HEK293 (cell line): ENCODE results near the gene DNAJC17.

Source experiments
- CTCF ChIP-seq: fragments of 450-650 bp; formaldehyde crosslinking; IDR thresholded peaks from 2 replicates; pipeline ENCODE4 v1.5.1; 2016; ENCODE audit warnings: missing biosample characterization, missing genetic modification characterization
- HOXA7 ChIP-seq: sonication (generic); formaldehyde crosslinking; IDR thresholded peaks from 2 replicates; pipeline ENCODE4 v1.8.1; 2022; ENCODE audit warnings: missing genetic modification reagents, borderline replicate concordance
- IKZF3 ChIP-seq: fragments of 450-650 bp; IDR thresholded peaks from 2 replicates; pipeline ENCODE4 v1.5.0; 2018; ENCODE audit warnings: missing biosample characterization, mild to moderate bottlenecking, missing genetic modification characterization, moderate library complexity
- OSR2 ChIP-seq: fragments of 450-650 bp; formaldehyde crosslinking; IDR thresholded peaks from 2 replicates; pipeline ENCODE4 v1.5.1; 2016; ENCODE audit warnings: missing biosample characterization, missing genetic modification characterization
- OVOL3 ChIP-seq: fragments of 450-650 bp; formaldehyde crosslinking; IDR thresholded peaks from 2 replicates; pipeline ENCODE4 v1.5.1; 2016; ENCODE audit warnings: missing biosample characterization, missing genetic modification characterization
- SALL2 ChIP-seq: fragments of 450-650 bp; formaldehyde crosslinking; IDR thresholded peaks from 2 replicates; pipeline ENCODE4 v1.5.0; 2017; ENCODE audit warnings: missing biosample characterization, mild to moderate bottlenecking, missing genetic modification characterization, borderline replicate concordance
- SCRT1 ChIP-seq: fragments of 450-650 bp; formaldehyde crosslinking; IDR thresholded peaks from 2 replicates; pipeline ENCODE4 v1.5.1; 2016; ENCODE audit warnings: missing biosample characterization, missing genetic modification characterization, borderline replicate concordance
- SETDB1 ChIP-seq: IDR thresholded peaks from one replicate; pipeline ENCODE4 v1.6.1; 2017; ENCODE audit warnings: mild to moderate bottlenecking, low read length, moderate library complexity, mixed read lengths; ENCODE audit not compliant: insufficient read length
- SP2 ChIP-seq: fragments of 450-650 bp; formaldehyde crosslinking; IDR thresholded peaks from 2 replicates; pipeline ENCODE4 v1.5.1; 2016; ENCODE audit warnings: missing biosample characterization, missing genetic modification characterization
- ZBTB26 ChIP-seq: fragments of 450-650 bp; formaldehyde crosslinking; optimal IDR thresholded peaks from 2 replicates; pipeline ENCODE3; 2016; ENCODE audit warnings: missing biosample characterization, mild to moderate bottlenecking, missing genetic modification characterization
- ZBTB8A ChIP-seq: fragments of 450-650 bp; formaldehyde crosslinking; IDR thresholded peaks from 2 replicates; pipeline ENCODE4 v1.5.1; 2016; ENCODE audit warnings: missing biosample characterization, missing genetic modification characterization
- ZFP41 ChIP-seq: fragments of 450-650 bp; formaldehyde crosslinking; IDR thresholded peaks from 2 replicates; pipeline ENCODE4 v1.5.1; 2016; ENCODE audit warnings: missing biosample characterization, missing genetic modification characterization, borderline replicate concordance
- ZNF121 ChIP-seq: fragments of 450-650 bp; formaldehyde crosslinking; IDR thresholded peaks from 2 replicates; pipeline ENCODE4 v1.5.1; 2016; ENCODE audit warnings: missing biosample characterization, missing genetic modification characterization
- ZNF132 ChIP-seq: fragments of 450-650 bp; formaldehyde crosslinking; IDR thresholded peaks from 2 replicates; pipeline ENCODE4 v1.5.1; 2017; ENCODE audit warnings: missing biosample characterization, missing genetic modification characterization, borderline replicate concordance
- ZNF175 ChIP-seq: fragments of 450-650 bp; formaldehyde crosslinking; IDR thresholded peaks from 2 replicates; pipeline ENCODE4 v1.5.1; 2016; ENCODE audit warnings: missing biosample characterization, missing genetic modification characterization
- ZNF211 ChIP-seq: fragments of 450-650 bp; formaldehyde crosslinking; IDR thresholded peaks from 2 replicates; pipeline ENCODE4 v1.5.1; 2016; ENCODE audit warnings: low read depth, missing biosample characterization, missing genetic modification characterization
- ZNF24 ChIP-seq: fragments of 450-650 bp; formaldehyde crosslinking; IDR thresholded peaks from 2 replicates; pipeline ENCODE4 v1.5.1; 2016; ENCODE audit warnings: missing biosample characterization, missing genetic modification characterization
- ZNF274 ChIP-seq, 2 experiments: fragments of 200-500 bp in 1 of 2; fragments of 450-650 bp in 1 of 2; sonication (Bioruptor generic) in 1 of 2; formaldehyde crosslinking in 1 of 2; IDR thresholded peaks; 2 replicates each; pipeline versions ENCODE4 v1.5.1 to v1.6.1; 2014 to 2016; ENCODE audit warnings: borderline replicate concordance in 1 of 2, inconsistent platforms in 1 of 2, low read length in 1 of 2, missing biosample characterization in 1 of 2, missing genetic modification characterization in 1 of 2
- ZNF292 ChIP-seq: fragments of 450-650 bp; formaldehyde crosslinking; IDR thresholded peaks from 2 replicates; pipeline ENCODE4 v1.5.1; 2016; ENCODE audit warnings: low read depth, missing biosample characterization, missing genetic modification characterization, borderline replicate concordance
- ZNF311 ChIP-seq: fragments of 450-650 bp; formaldehyde crosslinking; IDR thresholded peaks from 2 replicates; pipeline ENCODE4 v1.5.1; 2017; ENCODE audit warnings: missing biosample characterization, missing genetic modification characterization, borderline replicate concordance
- ZNF324 ChIP-seq: fragments of 450-650 bp; formaldehyde crosslinking; IDR thresholded peaks from 2 replicates; pipeline ENCODE4 v1.5.1; 2016; ENCODE audit warnings: missing biosample characterization, missing genetic modification characterization
- ZNF350 ChIP-seq: fragments of 450-650 bp; formaldehyde crosslinking; IDR thresholded peaks from 2 replicates; pipeline ENCODE4 v1.5.0; 2017; ENCODE audit warnings: missing biosample characterization, mild to moderate bottlenecking, missing genetic modification characterization
- ZNF560 ChIP-seq: fragments of 450-650 bp; formaldehyde crosslinking; IDR thresholded peaks from 2 replicates; pipeline ENCODE4 v1.5.1; 2017; ENCODE audit warnings: missing biosample characterization, missing genetic modification characterization, borderline replicate concordance
- ZNF660 ChIP-seq: fragments of 450-650 bp; IDR thresholded peaks from 2 replicates; pipeline ENCODE4 v1.5.1; 2018; ENCODE audit warnings: missing biosample characterization, mild to moderate bottlenecking, missing genetic modification characterization
- ZNF677 ChIP-seq: fragments of 450-650 bp; IDR thresholded peaks from 2 replicates; pipeline ENCODE4 v1.5.0; 2018; ENCODE audit warnings: missing biosample characterization, mild to moderate bottlenecking, missing genetic modification characterization, moderate library complexity
- ZNF792 ChIP-seq: fragments of 450-650 bp; formaldehyde crosslinking; IDR thresholded peaks from 2 replicates; pipeline ENCODE4 v1.5.1; 2016; ENCODE audit warnings: missing biosample characterization, missing genetic modification characterization
- TF ChIP-seq, protein P1 (sequence below): fragments of 450-650 bp; formaldehyde crosslinking; IDR thresholded peaks from 2 replicates; pipeline ENCODE4 v1.5.0; 2017; ENCODE audit warnings: missing biosample characterization, missing genetic modification characterization, borderline replicate concordance
- TF ChIP-seq, protein P2 (sequence below): fragments of 450-650 bp; formaldehyde crosslinking; IDR thresholded peaks from 2 replicates; pipeline ENCODE4 v1.5.1; 2016; ENCODE audit warnings: missing biosample characterization, missing genetic modification characterization

Gene DNAJC17

DNA sequence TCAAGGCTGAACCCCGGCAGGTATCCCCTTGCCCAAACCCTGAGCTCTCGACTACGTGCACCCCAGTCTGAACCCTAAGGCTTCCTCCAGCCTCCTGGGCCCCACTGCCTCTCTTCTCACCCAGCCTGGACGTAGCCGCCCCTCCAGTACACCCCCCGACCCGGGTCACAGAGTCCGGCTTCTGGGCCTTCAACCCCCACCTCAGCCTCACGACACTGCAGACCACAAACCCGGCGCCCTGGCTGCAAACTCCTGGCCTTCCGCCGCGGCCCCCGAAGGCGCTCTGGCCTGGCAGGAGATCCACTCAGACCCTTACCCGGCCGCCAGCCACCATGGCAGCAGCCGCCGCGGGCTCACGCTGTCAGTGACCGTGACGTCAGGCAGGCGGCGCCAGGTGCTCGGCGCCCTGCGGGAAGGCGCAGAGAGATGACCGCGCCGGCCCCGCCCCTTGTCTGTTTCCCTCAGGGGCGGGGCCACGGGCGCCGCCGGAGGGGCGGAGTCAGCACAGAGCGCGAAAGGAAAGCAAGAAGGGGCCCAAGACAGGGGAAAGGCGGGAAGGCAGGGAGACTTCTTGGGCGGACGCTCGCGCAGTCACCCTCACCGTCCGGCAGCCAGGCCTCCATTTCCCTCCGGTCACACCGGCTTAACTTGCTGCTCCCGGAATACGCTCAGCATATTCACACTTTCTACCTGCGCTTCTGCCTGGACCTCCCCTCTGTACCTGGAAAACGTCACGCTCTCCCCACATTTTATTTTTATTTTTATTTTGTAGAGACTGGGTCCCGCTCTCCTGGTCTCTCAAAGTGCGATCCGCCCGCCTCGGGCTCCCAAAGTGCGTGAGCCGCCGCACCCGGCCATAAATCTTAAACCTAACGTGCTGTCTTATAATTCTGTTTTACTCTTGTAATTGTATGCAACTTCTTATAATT is 52.1 kb downstream of the DNAJC17 start, which contains the start of gene RMDN3 (continued):
- TF ChIP-seq ZBTB26 (tag by site-specific recombination) (peak; percentile 69), ZNF132 (no peak), OSR2 (tag by site-specific recombination) (0 out of 2 replicates have a peak, but pooled peaks have one; percentile 33), SCRT1 (tag by site-specific recombination) (no peak), ZNF175 (tag by site-specific recombination) (no peak), HOXA7 (CRISPR knock-in tag) (no peak), ZNF324 (peak; percentile 84), CTCF (tag by site-specific recombination) (0 out of 2 replicates have a peak, but pooled peaks have one; percentile 9), ZNF292 (tag by site-specific recombination) (no peak), SETDB1 (no peak), IKZF3 (peak; percentile 80), ZNF121 (tag by site-specific recombination) (no peak), OVOL3 (tag by site-specific recombination) (no peak), SALL2 (tag by site-specific recombination) (no peak), ZNF274 (IDR thresholded peaks at IDR 0.05; ENCODE audit: low read length) (no peak), ZNF274 (tag by site-specific recombination; IDR thresholded peaks at IDR 0.05; ENCODE audit: borderline replicate concordance) (no peak), ZNF560 (no peak), ZNF350 (tag by site-specific recombination) (no peak), ZNF792 (tag by site-specific recombination) (no peak), ZNF660 (tag by site-specific recombination) (peak; percentile 68; the same call in 1 of the 2 replicates), ZNF24 (tag by site-specific recombination) (peak; percentile 86), SP2 (tag by site-specific recombination) (peak; percentile 92), ZFP41 (tag by site-specific recombination) (no peak), ZNF677 (tag by site-specific recombination) (no peak), ZBTB8A (peak; percentile 94), ZNF311 (tag by site-specific recombination) (no peak), ZNF211 (tag by site-specific recombination) (no peak)
- TF ChIP-seq, protein P1, sequence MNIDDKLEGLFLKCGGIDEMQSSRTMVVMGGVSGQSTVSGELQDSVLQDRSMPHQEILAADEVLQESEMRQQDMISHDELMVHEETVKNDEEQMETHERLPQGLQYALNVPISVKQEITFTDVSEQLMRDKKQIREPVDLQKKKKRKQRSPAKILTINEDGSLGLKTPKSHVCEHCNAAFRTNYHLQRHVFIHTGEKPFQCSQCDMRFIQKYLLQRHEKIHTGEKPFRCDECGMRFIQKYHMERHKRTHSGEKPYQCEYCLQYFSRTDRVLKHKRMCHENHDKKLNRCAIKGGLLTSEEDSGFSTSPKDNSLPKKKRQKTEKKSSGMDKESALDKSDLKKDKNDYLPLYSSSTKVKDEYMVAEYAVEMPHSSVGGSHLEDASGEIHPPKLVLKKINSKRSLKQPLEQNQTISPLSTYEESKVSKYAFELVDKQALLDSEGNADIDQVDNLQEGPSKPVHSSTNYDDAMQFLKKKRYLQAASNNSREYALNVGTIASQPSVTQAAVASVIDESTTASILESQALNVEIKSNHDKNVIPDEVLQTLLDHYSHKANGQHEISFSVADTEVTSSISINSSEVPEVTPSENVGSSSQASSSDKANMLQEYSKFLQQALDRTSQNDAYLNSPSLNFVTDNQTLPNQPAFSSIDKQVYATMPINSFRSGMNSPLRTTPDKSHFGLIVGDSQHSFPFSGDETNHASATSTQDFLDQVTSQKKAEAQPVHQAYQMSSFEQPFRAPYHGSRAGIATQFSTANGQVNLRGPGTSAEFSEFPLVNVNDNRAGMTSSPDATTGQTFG = no peak
- TF ChIP-seq, protein P2, sequence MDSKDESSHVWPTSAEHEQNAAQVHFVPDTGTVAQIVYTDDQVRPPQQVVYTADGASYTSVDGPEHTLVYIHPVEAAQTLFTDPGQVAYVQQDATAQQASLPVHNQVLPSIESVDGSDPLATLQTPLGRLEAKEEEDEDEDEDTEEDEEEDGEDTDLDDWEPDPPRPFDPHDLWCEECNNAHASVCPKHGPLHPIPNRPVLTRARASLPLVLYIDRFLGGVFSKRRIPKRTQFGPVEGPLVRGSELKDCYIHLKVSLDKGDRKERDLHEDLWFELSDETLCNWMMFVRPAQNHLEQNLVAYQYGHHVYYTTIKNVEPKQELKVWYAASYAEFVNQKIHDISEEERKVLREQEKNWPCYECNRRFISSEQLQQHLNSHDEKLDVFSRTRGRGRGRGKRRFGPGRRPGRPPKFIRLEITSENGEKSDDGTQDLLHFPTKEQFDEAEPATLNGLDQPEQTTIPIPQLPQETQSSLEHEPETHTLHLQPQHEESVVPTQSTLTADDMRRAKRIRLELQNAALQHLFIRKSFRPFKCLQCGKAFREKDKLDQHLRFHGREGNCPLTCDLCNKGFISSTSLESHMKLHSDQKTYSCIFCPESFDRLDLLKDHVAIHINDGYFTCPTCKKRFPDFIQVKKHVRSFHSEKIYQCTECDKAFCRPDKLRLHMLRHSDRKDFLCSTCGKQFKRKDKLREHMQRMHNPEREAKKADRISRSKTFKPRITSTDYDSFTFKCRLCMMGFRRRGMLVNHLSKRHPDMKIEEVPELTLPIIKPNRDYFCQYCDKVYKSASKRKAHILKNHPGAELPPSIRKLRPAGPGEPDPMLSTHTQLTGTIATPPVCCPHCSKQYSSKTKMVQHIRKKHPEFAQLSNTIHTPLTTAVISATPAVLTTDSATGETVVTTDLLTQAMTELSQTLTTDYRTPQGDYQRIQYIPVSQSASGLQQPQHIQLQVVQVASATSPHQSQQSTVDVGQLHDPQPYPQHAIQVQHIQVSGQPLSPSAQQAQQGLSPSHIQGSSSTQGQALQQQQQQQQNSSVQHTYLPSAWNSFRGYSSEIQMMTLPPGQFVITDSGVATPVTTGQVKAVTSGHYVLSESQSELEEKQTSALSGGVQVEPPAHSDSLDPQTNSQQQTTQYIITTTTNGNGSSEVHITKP (tag by site-specific recombination) = peak; percentile 88
